Measurements from ENCODE around the gene KCNMB2.
"Not testable (repeated sequence)": the region's sequence is repeated elsewhere in the genome, so short reads cannot be mapped to it uniquely, and the experiment has no call there.

The KCNMB2 gene

DNA sequence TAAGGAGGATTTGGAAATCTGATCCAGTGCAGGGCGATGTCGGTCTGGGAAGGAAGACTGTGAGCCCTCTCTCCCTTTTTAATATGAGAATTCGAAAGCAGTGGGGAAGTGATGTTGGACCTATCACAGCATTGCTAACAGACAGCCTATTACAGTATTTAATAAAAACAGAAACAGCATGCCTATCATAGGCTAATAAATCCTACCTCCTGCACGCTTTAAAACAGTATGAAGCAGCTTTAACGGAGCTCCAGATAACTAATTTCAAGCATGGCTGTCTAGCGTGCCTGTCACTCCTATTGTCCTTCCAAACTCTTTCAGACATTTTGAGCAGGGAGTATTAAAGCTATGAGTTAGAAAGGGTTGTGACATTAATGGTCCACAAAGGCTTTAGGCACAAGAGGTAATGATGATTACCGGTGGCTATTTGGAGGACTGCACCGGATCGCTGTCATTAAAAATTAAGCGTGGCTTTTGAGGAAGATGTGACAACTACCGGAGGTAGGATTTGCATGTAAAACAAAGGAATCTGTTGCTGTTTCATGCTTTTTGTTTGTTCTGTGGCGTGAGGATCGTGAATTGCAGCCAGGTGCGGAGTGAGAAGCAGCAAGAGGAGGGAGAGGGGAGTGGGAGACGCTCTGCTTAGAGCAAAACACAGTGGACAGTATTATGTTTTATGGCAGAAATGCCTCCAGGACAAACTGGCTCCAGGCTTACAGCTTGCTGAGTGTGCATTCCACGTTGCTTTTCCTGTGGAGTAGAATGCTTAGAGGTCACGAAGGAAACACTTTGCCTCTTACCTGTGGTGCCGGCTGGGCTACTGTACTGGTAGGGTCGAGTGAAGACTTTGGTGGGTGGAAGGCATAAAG, at the start of gene KCNMB2:
KCNMB2 (plus strand) TSS at position 226 of the 869 bp plus-strand sequence.
- DNase-seq (ENCODE audit: low read depth in 1 of 2, low spot score in 1 of 2) = no peak

DNA sequence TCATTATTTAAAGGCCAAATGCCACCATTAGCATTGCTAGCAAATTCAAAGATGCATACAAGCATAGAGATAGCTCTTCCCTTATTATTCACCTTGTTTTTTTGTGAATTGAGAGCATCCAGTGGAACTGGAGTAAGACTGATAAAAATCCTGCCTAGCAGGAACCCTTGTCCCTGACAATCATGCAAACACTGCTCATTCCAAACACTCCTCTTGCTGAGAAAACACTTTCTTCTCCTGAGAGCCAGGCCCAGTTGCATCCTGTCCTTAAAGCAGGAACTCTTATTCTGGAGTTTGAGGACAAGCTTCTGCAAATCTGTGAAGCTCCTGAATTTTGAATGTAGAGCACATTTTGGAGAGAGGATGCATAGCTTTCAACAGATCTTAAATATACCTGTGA, 49.3 kb upstream of the KCNMB2 start:
- DNase-seq (ENCODE audit: low read depth in 1 of 2, low spot score in 1 of 2) = no peak

DNA sequence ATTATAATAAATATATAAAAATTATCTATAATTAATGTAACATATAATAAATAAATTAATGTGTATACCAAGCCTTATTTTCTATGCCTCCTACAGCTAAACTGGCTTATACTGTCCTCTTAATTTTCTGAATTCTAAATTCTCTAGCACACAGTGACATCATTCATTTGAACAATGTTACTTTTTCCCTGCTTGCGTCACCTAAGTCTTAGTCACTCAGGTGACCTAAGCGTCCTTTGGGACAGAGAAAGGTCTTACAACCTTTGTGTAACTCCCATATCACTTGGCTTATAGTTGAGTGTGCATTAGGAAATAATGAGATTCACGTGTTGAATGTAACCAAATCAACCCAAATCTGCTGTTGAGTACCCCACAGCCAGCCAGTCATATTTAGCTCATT, 48.5 kb upstream of the KCNMB2 start:
- DNase-seq (ENCODE audit: low read depth in 1 of 2, low spot score in 1 of 2) = no peak

DNA sequence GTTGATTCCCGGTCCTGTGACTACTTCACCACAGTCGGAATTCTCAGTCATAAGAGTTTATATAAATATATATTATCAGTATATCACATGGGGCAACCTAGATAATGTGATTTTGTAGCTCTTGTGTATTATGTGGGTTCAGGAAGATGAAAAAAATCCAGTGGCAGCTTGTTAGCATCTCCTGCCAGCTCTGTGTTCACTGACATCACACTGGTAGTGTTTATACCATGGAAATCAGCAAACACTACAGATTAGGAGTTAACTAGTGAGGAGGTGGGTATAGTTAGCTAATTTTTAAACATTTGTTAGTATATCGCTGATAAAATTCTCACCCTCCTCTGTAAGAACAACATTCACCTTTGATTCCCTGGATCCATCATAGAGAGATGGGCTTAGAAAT, 44.5 kb upstream of the KCNMB2 start:
- DNase-seq (ENCODE audit: low read depth in 1 of 2, low spot score in 1 of 2) = no peak

DNA sequence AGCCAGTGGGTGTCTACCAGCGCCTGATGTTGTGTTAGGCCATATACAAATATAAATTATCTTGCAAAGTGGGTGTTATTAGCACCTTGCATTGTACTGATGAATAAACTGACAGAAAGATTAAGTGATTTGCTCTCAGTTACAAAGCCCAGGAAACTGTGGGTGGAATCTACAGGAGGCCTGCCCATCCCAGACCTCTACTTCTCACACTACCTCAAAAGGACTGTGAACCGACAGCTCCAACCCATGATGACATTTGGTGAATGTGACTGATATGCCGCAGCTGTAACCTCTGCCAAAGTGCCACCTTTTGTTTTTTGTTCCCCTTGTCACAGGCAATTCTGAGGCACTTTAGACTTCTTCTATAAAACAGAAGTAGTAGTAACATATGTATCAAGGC, 43.7 kb upstream of the KCNMB2 start:
- no peak for DNase-seq (ENCODE audit: low read depth in 1 of 2, low spot score in 1 of 2)

DNA sequence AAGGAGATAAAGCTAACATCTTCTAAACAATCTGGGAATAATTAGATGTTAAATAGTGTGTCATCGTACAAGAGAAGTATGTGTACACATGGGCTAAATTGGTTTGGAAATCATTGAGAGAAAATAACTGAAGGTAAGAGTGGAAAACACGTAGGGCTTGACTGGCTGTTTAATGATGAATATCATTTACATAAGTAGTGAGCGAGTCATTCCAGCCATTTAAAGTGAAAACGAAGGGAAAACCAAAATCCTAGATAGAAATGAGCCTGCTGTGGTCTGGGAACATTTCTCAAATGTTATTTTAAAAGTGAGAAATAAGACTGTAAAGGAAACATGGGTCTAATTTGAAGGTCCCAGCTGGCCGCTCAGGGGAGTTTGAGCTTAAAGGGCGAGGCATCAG, 41.9 kb upstream of the KCNMB2 start:
- no peak for DNase-seq (ENCODE audit: low read depth in 1 of 2, low spot score in 1 of 2)

DNA sequence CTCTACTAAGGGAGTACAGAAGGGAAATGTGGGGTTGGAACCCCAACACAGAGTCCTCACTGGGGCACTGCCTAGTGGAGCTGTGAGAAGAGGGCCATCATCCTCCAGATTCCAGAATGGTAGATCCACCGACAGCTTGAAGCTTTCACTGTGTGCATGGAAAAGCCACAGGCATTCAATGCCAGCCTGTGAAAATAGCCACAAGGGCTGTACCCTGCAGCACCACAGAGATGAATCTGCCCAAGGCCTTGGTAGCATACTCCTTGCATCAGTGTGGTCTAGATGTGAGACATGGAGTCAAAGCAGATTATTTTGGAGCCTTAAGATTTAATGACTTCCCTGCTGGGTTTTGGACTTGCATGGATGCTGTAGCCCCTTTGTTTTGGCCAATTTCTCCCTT, 39.3 kb upstream of the KCNMB2 start:
- DNase-seq (ENCODE audit: low read depth in 1 of 2, low spot score in 1 of 2) = no peak

DNA sequence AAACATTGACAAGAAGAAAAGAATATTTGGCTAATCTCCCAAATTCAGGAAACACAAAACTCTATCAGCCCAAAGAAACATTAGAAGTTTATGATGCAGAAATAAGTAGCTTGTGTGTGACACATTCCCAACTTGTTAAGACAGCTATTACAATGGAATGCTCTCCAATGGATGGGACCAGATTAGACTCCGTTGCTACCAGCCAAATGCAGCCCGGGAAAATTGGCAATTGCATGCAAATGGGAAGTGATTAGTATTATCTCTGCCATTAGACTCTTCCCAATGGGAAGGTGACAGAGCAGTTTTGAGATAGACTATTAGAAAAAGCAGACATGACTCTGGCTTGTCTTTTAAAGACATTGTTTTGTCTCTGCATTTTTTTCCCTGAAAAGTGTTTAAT, 37.4 kb upstream of the KCNMB2 start:
- no peak for DNase-seq (ENCODE audit: low read depth in 1 of 2, low spot score in 1 of 2)

DNA sequence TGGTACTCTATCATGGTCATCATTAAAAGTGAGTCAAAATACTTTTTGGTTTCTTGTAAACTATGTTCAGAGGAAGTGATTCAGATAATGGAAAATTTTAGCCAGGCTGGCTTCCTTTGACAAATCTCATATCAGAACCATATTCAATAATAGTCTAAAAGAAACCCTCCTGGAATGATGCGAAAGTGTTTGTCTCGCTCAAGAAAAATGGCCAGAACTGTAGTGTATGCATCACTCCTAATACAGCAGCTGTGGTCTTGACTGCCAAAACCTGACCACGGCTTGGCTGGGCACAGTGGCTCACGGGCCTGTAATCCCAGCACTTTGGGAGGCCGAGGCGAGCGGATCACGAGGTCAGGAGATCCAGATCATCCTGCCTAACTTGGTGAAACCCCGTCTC, 35.6 kb upstream of the KCNMB2 start:
- DNase-seq (ENCODE audit: low read depth in 1 of 2, low spot score in 1 of 2) = no peak

DNA sequence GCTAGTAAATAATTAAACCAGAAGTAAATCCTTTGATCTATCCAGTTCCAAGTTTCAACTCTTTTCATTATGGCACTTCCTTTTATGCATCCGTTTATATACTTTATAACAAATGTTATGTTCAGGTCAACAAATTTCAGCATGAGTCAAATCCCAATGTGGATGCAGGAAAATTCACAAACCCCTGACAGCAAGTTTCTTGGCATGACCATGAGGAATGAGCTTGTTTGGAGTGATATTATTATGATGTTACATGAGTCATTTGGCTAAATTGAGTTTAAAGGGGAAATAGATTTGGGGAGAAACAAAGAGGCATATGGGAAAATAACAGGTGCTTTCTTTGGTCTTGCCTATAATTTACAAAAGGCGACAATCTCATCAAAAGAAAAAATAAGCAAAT, 32.1 kb upstream of the KCNMB2 start:
- no peak for DNase-seq (ENCODE audit: low read depth in 1 of 2, low spot score in 1 of 2)

DNA sequence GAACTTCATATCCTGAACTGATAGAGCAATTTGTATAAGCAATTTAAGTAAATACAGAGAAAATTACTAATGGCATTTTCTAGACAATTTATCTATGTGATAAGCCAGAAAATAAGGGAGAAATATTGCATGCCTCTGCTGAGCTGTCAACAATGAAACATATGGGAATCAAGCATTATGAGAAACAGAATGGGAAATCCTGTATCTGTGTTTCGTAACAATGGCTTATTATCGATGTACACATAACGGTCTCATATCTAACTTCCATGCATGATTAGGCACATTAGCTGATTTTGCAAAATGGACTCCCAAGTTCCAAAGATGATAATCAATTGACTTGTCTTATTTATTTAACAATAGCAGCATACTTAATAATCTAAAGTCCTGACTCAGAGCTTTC, 30.4 kb upstream of the KCNMB2 start:
- no peak for DNase-seq (ENCODE audit: low read depth in 1 of 2, low spot score in 1 of 2)

DNA sequence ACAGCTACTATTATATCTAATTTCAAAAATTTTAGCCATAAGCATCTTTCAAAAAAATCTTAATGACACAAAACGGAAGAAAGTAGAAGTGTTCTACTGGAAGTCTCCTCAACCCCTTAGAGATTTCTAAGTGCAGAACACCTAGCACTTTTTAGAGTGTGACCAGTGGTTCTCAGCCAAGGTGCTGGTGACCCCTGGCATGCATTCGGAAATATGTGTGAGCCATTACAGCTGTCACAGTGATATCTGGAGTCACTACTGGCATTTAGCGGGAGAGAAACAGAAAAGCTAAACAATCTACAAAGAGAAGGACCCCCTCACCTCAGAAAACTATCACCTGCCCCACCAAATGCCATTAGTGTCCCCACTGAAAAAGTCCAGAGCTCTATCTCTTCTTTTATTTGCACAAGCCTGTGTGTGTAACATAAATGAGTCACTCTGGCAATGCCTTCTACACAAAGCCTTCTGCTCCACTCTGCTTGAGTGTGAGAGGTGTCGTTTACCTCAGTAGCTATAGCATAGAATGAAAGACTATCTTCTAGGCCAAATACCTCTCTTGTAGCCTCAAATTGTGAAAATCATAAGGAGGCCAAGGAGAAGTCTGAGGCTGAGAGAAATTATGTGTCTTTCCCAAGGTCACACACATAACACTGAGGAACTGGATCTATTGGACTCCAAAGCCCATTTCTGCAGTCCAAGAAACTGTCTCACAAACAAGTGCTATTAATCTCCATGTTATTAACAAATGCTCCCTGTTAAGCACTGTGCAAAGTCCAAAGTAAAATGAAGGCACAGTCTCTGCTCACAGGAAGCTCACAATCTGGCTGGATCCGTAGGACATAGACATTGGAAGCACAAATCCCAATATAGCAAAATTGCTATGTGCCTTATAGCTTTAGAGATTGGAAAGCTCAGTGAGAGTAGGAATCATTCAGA, 28.5 kb upstream of the KCNMB2 start:
- no peak for DNase-seq (ENCODE audit: low read depth in 1 of 2, low spot score in 1 of 2)

DNA sequence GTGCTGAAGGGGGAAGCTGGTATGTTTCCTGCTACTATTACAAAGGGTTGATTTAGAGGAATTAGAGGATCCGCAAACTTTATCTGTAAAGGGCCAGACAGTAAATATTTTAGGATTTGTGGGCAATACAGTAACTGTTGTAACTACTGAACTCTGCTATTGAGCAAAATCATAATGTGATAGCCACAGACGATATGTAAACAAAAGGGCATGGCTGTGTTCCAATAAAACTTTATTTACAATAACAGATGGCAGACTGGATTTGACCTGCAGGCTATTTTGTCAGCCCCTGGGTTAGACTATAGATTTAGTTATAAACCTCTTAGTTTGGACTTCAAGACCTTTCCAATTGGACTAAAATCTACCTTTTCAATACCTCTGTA, 27.8 kb upstream of the KCNMB2 start:
- no peak for DNase-seq (ENCODE audit: low read depth in 1 of 2, low spot score in 1 of 2)

DNA sequence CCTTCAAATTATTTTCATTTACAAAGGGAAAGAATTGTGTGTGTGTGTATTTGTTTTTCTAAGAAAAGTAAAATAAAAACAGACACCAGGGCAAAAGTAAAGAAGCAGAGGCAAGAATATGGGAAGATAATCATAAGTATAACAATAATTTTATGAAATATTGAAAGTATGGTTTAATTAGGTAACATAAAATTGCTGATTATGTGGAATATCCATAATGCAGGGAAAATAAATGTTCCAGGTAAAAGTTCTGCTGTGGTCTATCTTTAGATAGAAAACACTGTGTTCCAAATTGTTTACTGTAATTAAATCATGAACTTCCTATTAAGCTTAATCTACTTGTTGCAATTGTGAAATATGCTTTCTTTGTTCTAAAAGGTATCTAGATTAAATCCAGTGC, 25.7 kb upstream of the KCNMB2 start:
- no peak for DNase-seq (ENCODE audit: low read depth in 1 of 2, low spot score in 1 of 2)

DNA sequence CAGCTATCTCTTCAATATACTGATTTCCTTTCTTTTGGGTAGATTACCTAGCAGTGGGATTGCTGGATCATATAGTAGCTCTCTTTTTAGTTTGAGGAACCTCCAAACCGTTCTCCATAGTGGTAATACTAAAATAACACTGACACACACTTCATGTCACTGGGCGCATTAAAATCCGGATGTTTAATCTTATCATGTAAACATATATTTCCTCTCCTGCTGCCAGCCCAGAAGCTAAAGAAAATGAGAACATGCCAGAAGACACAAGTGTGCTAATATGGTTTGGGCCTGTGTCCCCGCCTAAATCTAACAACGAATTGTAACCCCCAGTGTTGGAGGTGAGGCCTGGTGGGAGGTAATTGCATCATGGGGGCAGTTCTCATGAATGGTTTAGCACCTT, 23.6 kb upstream of the KCNMB2 start:
- DNase-seq (ENCODE audit: low read depth in 1 of 2, low spot score in 1 of 2) = no peak

DNA sequence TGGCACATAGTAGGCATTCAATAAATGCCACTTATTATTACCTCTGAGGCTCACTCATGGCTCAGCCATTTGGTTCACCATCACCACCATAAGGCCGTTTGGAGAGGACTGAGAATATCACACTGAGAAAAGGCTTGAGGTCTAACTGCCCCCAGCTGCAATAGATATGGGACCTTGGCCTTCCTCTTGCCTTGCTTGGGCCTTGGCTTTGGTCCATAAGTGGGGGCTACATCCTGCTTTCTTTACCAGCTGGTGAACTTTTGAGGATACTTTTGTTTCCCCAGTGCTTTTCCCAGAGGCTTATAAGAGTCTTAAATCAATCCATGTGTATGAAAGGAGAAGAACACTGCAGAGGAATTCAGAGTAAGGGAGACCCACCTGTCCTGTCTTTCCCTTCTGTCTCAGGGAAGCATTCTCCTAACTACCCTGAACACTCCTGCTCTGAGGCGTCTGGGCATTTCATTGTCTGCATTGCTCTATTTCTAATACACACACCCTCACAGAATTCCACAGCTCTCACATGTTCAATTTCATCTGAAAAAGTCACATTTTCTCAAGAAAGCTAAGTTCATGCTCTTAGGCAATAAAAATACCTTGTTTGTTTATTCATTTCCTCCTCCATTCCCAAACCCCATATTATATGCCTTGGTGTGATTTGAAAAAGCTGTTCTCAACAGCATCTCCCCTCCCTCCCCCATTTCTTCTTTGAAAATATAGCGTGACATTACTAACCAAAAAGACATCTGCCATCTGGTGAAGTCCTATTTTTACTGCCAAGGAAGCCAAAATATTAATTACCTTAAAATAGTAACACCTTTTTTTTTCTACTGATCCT, 22.5 kb upstream of the KCNMB2 start:
- no peak for DNase-seq (ENCODE audit: low read depth in 1 of 2, low spot score in 1 of 2)

DNA sequence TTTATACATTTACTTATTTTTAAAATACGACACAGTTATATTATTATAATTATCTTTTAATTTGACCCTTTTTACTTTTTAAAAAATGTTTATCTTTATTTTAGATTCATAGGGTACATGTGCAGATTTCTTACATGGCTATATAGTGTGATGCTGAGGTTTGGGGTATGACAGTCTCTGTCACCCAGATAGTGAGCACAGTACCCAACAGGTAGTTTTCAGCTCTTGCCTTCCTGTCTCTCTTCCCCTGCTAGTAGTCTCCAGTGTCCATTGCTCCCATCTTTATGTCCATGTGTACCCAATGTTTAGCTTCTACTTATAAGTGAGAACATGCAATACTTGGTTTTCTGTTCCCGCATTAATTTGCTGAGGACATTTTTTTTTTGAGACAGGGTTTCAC, 21.8 kb upstream of the KCNMB2 start:
- no peak for DNase-seq (ENCODE audit: low read depth in 1 of 2, low spot score in 1 of 2)

DNA sequence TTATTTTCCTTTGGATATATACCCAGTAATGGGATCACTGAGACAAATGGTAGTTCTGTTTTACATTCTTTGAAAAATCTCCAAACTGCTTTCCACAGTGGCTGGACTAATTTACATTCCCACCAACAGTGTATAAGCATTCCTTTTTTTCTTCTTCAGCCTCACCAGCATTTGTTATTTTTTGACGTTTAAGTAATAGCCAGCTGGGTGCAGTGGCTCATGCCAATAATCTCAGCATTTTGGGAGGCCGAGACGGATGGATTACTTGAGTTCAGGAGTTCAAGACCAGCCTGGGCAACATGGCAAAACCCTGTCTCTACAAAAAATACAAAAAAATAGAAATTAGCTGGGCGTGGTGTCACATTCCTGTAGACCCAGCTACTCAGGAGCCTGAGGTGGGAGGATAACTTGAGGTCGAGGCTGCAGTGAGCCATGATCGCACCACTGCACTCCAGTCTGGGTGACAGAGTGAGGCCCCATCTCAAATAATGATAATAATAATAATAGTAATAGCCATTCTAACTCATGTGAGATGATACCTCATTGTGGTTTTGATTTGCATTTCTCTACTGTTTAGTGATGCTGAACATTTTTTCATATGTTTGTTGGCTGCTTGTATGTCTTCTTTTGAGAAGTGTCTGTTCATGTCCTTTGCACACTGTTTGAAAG, 21.0 kb upstream of the KCNMB2 start:
- DNase-seq (ENCODE audit: low read depth in 1 of 2, low spot score in 1 of 2) = not testable (repeated sequence)

DNA sequence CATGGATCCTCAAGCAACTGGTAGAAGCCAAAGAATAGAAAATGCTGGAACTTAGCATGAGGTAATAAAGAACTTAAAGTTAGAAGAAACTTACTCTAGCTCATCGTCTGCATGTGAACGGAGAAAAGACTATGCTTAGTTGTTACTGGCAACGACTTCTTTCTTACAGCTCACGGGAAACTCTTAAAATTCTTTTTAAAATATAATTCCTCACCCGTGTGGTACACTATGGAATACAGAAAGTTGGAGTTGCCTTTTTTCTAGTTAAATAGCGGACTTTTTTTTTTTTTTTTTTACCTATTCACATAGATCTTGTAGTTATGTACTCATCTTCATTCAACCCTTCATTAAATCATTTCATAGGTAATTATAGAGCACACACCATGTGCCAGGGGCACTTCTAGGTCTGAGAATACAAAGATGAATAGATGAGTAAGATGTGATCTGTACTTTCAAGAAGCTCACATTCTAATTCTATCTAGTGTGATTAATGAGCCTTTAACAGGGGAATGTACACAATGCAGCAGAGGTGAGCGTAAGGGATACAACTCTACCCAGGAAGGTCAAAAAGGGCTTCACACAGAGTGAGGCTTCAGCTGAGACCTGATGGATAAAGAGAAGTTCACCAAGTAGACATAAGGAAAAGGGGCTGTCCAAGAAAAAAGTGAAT, 18.4 kb upstream of the KCNMB2 start:
- no peak for DNase-seq (ENCODE audit: low read depth in 1 of 2, low spot score in 1 of 2)

DNA sequence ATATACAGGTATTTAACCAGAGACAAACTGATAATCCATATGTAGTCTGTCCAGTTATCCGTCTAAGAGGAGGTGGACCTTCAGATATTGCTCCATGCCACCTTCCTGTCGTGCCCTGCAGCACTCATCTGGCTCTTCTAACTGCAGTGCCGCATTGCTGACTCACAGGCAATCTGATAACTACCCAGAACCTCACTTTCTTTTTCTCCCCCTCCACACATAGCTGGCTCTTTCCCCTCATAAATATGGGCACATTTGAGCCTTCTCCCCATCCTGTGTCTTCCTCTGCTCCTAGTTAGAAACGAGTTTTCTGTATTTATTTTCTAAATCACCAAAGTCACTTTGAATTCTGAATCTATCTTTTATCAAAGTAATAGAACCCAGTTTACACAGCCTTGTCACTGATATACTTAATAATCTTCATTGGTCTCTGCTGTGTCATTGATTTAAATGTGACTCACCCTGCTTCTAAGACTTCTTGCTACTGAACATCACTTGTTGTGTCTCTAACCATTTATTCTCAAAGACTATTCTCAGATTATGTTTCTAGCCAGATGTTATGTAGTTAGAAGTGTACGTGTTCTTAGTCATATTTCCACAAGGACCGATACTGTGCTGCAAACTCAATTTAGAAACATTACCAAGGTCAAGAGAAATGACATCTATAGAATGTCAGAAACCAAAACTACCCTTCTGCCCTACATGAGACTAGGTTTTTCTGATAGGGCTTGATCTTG, 17.4 kb upstream of the KCNMB2 start:
- no peak for DNase-seq (ENCODE audit: low read depth in 1 of 2, low spot score in 1 of 2)

Measured in activated T-helper 1 cell treated with anti-CD3 and anti-CD28 coated beads, Interleukin-2, amount 50 U/mL, for 16 hours (primary cell).